Measurements from ENCODE around the gene KRT16. TPM values are rescaled to one million over a fixed set of nuclear protein-coding genes. Genes with fewer than 3 reads are reported as not detected.

Gene KRT16
- total RNA-seq, 2 experiments from 2014 or later = not detected

- TF ChIP-seq CTCF (IDR thresholded peaks at IDR 0.05) = no peak
- no peak overlapping the region for H3K27ac Mint-ChIP-seq
- H3K4me1 Mint-ChIP-seq (ENCODE audit: low read depth) = no peaks in the 10 kb centered on the region
- Histone ChIP-seq H3K27me3 (ENCODE audit: control insufficient read depth in 1 of 2, insufficient read depth in 2 of 2, low read length in 2 of 2) (no peaks in the 10 kb centered on the region), H3K36me3 (ENCODE audit: insufficient read depth, low read length) (no peaks in the 10 kb centered on the region), H3K4me3 (ENCODE audit: low read length) (no peak overlapping the region), H3K9me3 (ENCODE audit: control insufficient read depth in 1 of 2, insufficient read depth in 1 of 2, low read length in 2 of 2) (no peaks in the 10 kb centered on the region), H3K27ac (ENCODE audit: low read depth in 1 of 2, low read length in 2 of 2) (no peak overlapping the region), H3K4me1 (ENCODE audit: insufficient read depth, low read length) (no peaks in the 10 kb centered on the region)
- intact Hi-C loops (cut with DNase I, micrococcal nuclease) = no loop called here
- no peaks in the 10 kb centered on the region for H3K27me3 Mint-ChIP-seq
- CTCF ChIA-PET = no interaction called here
- H3K4me3 Mint-ChIP-seq = no peak overlapping the region
- ATAC-seq (ENCODE audit: poor library complexity) (no peak), DNase-seq (no peak)
- H3K9me3 Mint-ChIP-seq = no peaks in the 10 kb centered on the region
- no peaks in the 10 kb centered on the region for H3K36me3 Mint-ChIP-seq (ENCODE audit: low read depth)
- POLR2A ChIA-PET = no interaction called here
Measured at GRCh38 chr17:41632482-41633105, 20.0 kb upstream of the KRT16 start.

- POLR2A ChIA-PET = no interaction called here
- no peak overlapping the region for H3K27ac Mint-ChIP-seq
- no peak for ATAC-seq (ENCODE audit: poor library complexity)
- H3K9me3 Mint-ChIP-seq = no peaks in the 10 kb centered on the region
- Histone ChIP-seq H3K27me3 (ENCODE audit: control insufficient read depth in 1 of 2, insufficient read depth in 2 of 2, low read length in 2 of 2) (no peaks in the 10 kb centered on the region), H3K27ac (ENCODE audit: low read depth in 1 of 2, low read length in 2 of 2) (no peak overlapping the region), H3K4me3 (ENCODE audit: low read length) (no peak overlapping the region), H3K4me1 (ENCODE audit: insufficient read depth, low read length) (no peaks in the 10 kb centered on the region), H3K36me3 (ENCODE audit: insufficient read depth, low read length) (no peaks in the 10 kb centered on the region), H3K9me3 (ENCODE audit: control insufficient read depth in 1 of 2, insufficient read depth in 1 of 2, low read length in 2 of 2) (no peaks in the 10 kb centered on the region)
- no peak for DNase-seq
- peaks cover 5% of the 10 kb centered on the region for H3K27me3 Mint-ChIP-seq
- CTCF ChIA-PET = no interaction called here
- H3K36me3 Mint-ChIP-seq (ENCODE audit: low read depth) = no peaks in the 10 kb centered on the region
- H3K4me3 Mint-ChIP-seq = no peak overlapping the region
- intact Hi-C loops (cut with DNase I, micrococcal nuclease) = no loop called here
- no peak for TF ChIP-seq CTCF (IDR thresholded peaks at IDR 0.05)
- no peaks in the 10 kb centered on the region for H3K4me1 Mint-ChIP-seq (ENCODE audit: low read depth)
Measured at GRCh38 chr17:41631898-41632285, 19.3 kb upstream of the KRT16 start.

- ChIA-PET CTCF (no interaction called here), POLR2A (no interaction called here)
- Mint-ChIP-seq H3K4me1 (ENCODE audit: low read depth) (no peaks in the 10 kb centered on the region), H3K27ac (no peak overlapping the region), H3K27me3 (peaks cover 5% of the 10 kb centered on the region), H3K36me3 (ENCODE audit: low read depth) (no peaks in the 10 kb centered on the region), H3K9me3 (no peaks in the 10 kb centered on the region), H3K4me3 (no peak overlapping the region)
- no peaks in the 10 kb centered on the region for H3K9me3 ChIP-seq (ENCODE audit: control insufficient read depth in 1 of 2, insufficient read depth in 1 of 2, low read length in 2 of 2)
- no peaks in the 10 kb centered on the region for H3K27me3 ChIP-seq (ENCODE audit: control insufficient read depth in 1 of 2, insufficient read depth in 2 of 2, low read length in 2 of 2)
- H3K27ac ChIP-seq (ENCODE audit: low read depth in 1 of 2, low read length in 2 of 2) = no peak overlapping the region
- H3K4me1 ChIP-seq (ENCODE audit: insufficient read depth, low read length) = no peaks in the 10 kb centered on the region
- TF ChIP-seq CTCF (IDR thresholded peaks at IDR 0.05) = no peak
- ATAC-seq (ENCODE audit: poor library complexity) = no peak
- intact Hi-C loops (cut with DNase I, micrococcal nuclease) = no loop called here
- H3K4me3 ChIP-seq (ENCODE audit: low read length) = no peak overlapping the region
- no peak for DNase-seq
- H3K36me3 ChIP-seq (ENCODE audit: insufficient read depth, low read length) = no peaks in the 10 kb centered on the region
Measured at GRCh38 chr17:41631025-41631897, 18.7 kb upstream of the KRT16 start.

Data from CD4-positive, alpha-beta T cell (primary cell).